Left colon (tissue), 2 donors: ENCODE data around the gene ESR2. TPM values are rescaled to one million over a fixed set of nuclear protein-coding genes. Genes with fewer than 3 reads are reported as not detected.
A peak's percentile ranks its signal among the peaks of the same experiment; 100 is the strongest.

Experiments
- ATAC-seq: fragments of 200-7000 bp; cut with Tn5 transposase; one replicate; pipeline ENCODE4 v1.9.1; 2020; ENCODE audit warnings: mild to moderate bottlenecking, moderate library complexity
- DNase-seq, 2 donors: peaks; one replicate each; pipeline ENCODE4 v3.0.0-alpha.2; 2020
- intact Hi-C, 2 donors: fragments of 100-400 bp; cut with DNase I in 1 of 2; cut with micrococcal nuclease in 1 of 2; formaldehyde crosslinking; loops; one replicate each; pipeline versions ENCODE4 v1.11.2 to v1.14.0; 2022; cut with DNase I, micrococcal nuclease
- total RNA-seq, 2 donors: library from RNA; stranded (reverse); fragmentation: NEBNext Ultra II Directional; extraction: Animal tissue kit (Norgen Biotek cat#: 25700); gene quantifications; one replicate each; pipeline ENCODE4 v1.2.1, GENCODE V29; 2021
- donor health status: DM: no; HTN: no; CAD: no.
- donor health status: DM: yes; HTN: yes; CAD: no.

ESR2 gene
- total RNA-seq, 2 donors from 2014 or later, result 0.40 to 0.70 TPM

GRCh38 chr14:64279704-64280668 is 14.2 kb downstream of the ESR2 start:
- intact Hi-C loops, result no loop called here
- no peak for DNase-seq

GRCh38 chr14:64278458-64278857 is 15.7 kb downstream of the ESR2 start:
- intact Hi-C loops, result no loop called here
- ATAC-seq (no peak), DNase-seq (no peak)

More at GRCh38 chr14:64279704-64280668, 14.2 kb downstream of the ESR2 start:
- no peak for ATAC-seq

- intact Hi-C loops, result no loop called here
- ATAC-seq (no peak), DNase-seq (no peak)
These were observed 22.2 kb downstream of the ESR2 start for GRCh38 chr14:64272019-64272418.

- DNase-seq (no peak), ATAC-seq (peak; percentile 45)
- intact Hi-C loops, result no loop called here
These were observed 27.9 kb downstream of the ESR2 start for GRCh38 chr14:64266239-64266638.

- DNase-seq, result no peak
- intact Hi-C loops, result no loop called here
- ATAC-seq, result no peak
These were observed 28.9 kb downstream of the ESR2 start for GRCh38 chr14:64265222-64265621.

GRCh38 chr14:64260418-64260817 is 33.8 kb downstream of the ESR2 start:
- intact Hi-C loops, result no loop called here
- ATAC-seq (no peak), DNase-seq (no peak)

GRCh38 chr14:64255756-64256155 is 38.4 kb downstream of the ESR2 start:
- intact Hi-C loops, result no loop called here
- ATAC-seq (no peak), DNase-seq (no peak)

GRCh38 chr14:64253672-64254071 is 40.5 kb downstream of the ESR2 start:
- intact Hi-C loops, result no loop called here
- DNase-seq (no peak), ATAC-seq (no peak)

GRCh38 chr14:64249363-64249762 is 44.8 kb downstream of the ESR2 start:
- intact Hi-C loops, result no loop called here
- ATAC-seq, result no peak
- no peak for DNase-seq

- ATAC-seq (no peak), DNase-seq (no peak)
- intact Hi-C loops, result no loop called here
These were observed 45.5 kb downstream of the ESR2 start for GRCh38 chr14:64248689-64249088.

GRCh38 chr14:64247195-64247594 is 47.0 kb downstream of the ESR2 start:
- intact Hi-C loops, result no loop called here
- ATAC-seq, result no peak
- no peak for DNase-seq

GRCh38 chr14:64246688-64247087 is 47.5 kb downstream of the ESR2 start:
- ATAC-seq (peak; percentile 97), DNase-seq (no peak)
- intact Hi-C loops, result no loop called here

GRCh38 chr14:64245491-64245890 is 48.7 kb downstream of the ESR2 start:
- no peak for ATAC-seq
- intact Hi-C loops, result no loop called here
- DNase-seq, result no peak

- ATAC-seq (peak; percentile 44), DNase-seq (peak in 1 of 2 donors; percentile 39)
- intact Hi-C loops, result no loop called here
These were observed 49.9 kb downstream of the ESR2 start for GRCh38 chr14:64244279-64244678.

- no peak for ATAC-seq
- intact Hi-C loops, result no loop called here
These were observed 55.5 kb downstream of the ESR2 start for GRCh38 chr14:64238631-64239030.

GRCh38 chr14:64238049-64238448 is 56.1 kb downstream of the ESR2 start:
- DNase-seq (no peak), ATAC-seq (no peak)
- intact Hi-C loops, result no loop called here

More at GRCh38 chr14:64238631-64239030, 55.5 kb downstream of the ESR2 start:
- no peak for DNase-seq

- ATAC-seq (peak; percentile 15), DNase-seq (peak in 1 of 2 donors; percentile 38)
- intact Hi-C loops, result no loop called here
These were observed 58.2 kb downstream of the ESR2 start for GRCh38 chr14:64235652-64236640.

GRCh38 chr14:64234877-64235651 is 59.1 kb downstream of the ESR2 start:
- ATAC-seq, result peak; percentile 48
- intact Hi-C loops, result no loop called here
- peak in 1 of 2 donors; percentile 37 for DNase-seq
